Endothelial cell (in vitro differentiated cells): Measurements from ENCODE around the gene F7. TPM values are rescaled to one million over a fixed set of nuclear protein-coding genes. Genes with fewer than 3 reads are reported as not detected.

Experiments used
- DNase-seq: peaks from one replicate; pipeline ENCODE4 v3.0.0; 2021; ENCODE audit warnings: low spot score
- H3K27ac Mint-ChIP-seq: one replicate; pipeline ENCODE4 v1.8.0; 2021; ENCODE audit warnings: mixed read lengths, inconsistent platforms; ENCODE audit not compliant: unreplicated experiment
- H3K27me3 Mint-ChIP-seq: one replicate; pipeline ENCODE4 v1.8.0; 2021; ENCODE audit warnings: mild to moderate bottlenecking, moderate library complexity, mixed read lengths, inconsistent platforms; ENCODE audit not compliant: unreplicated experiment
- H3K36me3 Mint-ChIP-seq: one replicate; pipeline ENCODE4 v1.8.0; 2021; ENCODE audit warnings: mild to moderate bottlenecking, low read depth, mixed read lengths, inconsistent platforms; ENCODE audit not compliant: unreplicated experiment
- H3K4me1 Mint-ChIP-seq: one replicate; pipeline ENCODE4 v1.8.0; 2021; ENCODE audit warnings: mild to moderate bottlenecking, mixed read lengths, inconsistent platforms; ENCODE audit not compliant: unreplicated experiment
- H3K4me3 Mint-ChIP-seq: one replicate; pipeline ENCODE4 v1.8.0; 2021; ENCODE audit warnings: mild to moderate bottlenecking, mixed read lengths, inconsistent platforms; ENCODE audit not compliant: unreplicated experiment
- H3K9me3 Mint-ChIP-seq: one replicate; pipeline ENCODE4 v1.8.0; 2021; ENCODE audit warnings: mixed read lengths, inconsistent platforms; ENCODE audit not compliant: unreplicated experiment
- total RNA-seq: library from RNA; stranded (reverse); fragmentation: NEBNext Ultra II Directional; extraction: Animal tissue kit (Norgen Biotek cat#: 25700); gene quantifications from one replicate; pipeline ENCODE4 v1.2.1, GENCODE V29; 2021; ENCODE audit not compliant: unreplicated experiment
- TF ChIP-seq, protein P1 (sequence below): fragments of 200-600 bp; sonication (generic); IDR thresholded peaks from one replicate; pipeline ENCODE4 v1.5.0; 2021; ENCODE audit warnings: antibody characterized with exemption; ENCODE audit not compliant: unreplicated experiment

Gene F7
- total RNA-seq, 1 donor from 2014 or later, result not detected

DNA sequence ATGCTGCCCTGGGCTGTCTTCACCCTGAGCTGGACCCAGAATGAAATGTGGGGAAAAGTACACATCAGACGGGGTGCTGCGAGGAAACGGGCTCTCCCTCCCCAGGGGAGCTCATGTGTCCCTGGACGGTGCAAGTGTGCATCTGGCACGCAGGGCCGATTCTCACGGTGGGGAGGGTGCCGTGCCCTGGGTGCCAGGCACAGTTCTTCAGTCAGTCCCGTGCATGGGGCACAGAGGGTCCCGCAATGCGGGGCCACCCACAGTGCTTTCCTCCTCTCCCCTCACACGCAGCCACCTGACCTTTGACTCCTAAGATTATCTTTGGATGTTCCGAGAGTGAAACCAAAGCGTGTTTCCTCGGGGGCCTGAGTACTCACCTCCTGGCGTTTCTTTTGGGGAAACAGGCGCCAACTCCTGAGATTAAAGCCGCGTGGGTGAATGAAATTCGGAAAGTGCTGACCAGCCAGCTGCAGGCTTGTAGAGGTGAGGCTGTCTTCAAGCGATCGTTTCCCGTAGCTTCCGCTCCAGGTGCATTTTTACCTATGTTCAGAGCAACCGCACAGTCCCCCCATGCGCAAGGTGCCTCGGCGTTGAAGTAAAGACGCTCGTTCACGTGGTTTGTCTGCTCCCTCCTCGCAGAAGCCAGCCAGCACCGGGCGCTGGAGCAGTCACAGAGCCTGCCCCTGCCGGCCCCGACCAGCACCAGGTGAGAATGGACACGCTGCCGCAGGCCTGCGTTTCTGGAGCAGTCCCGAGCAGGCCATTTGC, 17.5 kb upstream of the F7 start:
- Mint-ChIP-seq H3K4me1 (no peaks in the 10 kb centered on the region), H3K9me3 (no peaks in the 10 kb centered on the region), H3K27ac (no peak overlapping the region), H3K27me3 (peaks cover 9% of the 10 kb centered on the region), H3K36me3 (peaks cover 7% of the 10 kb centered on the region), H3K4me3 (no peak overlapping the region)
- TF ChIP-seq, protein P1, sequence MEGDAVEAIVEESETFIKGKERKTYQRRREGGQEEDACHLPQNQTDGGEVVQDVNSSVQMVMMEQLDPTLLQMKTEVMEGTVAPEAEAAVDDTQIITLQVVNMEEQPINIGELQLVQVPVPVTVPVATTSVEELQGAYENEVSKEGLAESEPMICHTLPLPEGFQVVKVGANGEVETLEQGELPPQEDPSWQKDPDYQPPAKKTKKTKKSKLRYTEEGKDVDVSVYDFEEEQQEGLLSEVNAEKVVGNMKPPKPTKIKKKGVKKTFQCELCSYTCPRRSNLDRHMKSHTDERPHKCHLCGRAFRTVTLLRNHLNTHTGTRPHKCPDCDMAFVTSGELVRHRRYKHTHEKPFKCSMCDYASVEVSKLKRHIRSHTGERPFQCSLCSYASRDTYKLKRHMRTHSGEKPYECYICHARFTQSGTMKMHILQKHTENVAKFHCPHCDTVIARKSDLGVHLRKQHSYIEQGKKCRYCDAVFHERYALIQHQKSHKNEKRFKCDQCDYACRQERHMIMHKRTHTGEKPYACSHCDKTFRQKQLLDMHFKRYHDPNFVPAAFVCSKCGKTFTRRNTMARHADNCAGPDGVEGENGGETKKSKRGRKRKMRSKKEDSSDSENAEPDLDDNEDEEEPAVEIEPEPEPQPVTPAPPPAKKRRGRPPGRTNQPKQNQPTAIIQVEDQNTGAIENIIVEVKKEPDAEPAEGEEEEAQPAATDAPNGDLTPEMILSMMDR, result no peak
- no peak for DNase-seq

DNA sequence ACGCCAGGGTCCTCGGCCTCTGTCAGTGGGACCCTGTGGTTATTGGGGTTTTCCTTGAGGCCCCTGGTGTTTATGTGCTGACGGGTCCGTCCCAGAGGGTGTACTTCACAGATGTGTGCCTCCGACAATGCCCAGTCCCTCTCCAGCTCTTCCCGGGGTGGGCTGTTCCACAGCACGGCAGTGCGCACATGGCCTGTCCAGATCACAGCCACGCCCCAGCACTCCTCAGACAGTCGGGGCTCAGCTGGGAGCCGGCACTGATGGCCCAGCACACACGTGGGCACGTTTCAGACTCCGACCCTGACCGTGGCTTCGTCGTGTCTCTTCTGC, 16.9 kb upstream of the F7 start:
- H3K4me3 Mint-ChIP-seq, result no peak overlapping the region
- H3K36me3 Mint-ChIP-seq, result peaks cover 7% of the 10 kb centered on the region
- H3K27me3 Mint-ChIP-seq, result peaks cover 9% of the 10 kb centered on the region
- H3K4me1 Mint-ChIP-seq, result no peaks in the 10 kb centered on the region
- no peak for DNase-seq
- no peak overlapping the region for H3K27ac Mint-ChIP-seq
- TF ChIP-seq, protein P1, result no peak
- H3K9me3 Mint-ChIP-seq, result no peaks in the 10 kb centered on the region

DNA sequence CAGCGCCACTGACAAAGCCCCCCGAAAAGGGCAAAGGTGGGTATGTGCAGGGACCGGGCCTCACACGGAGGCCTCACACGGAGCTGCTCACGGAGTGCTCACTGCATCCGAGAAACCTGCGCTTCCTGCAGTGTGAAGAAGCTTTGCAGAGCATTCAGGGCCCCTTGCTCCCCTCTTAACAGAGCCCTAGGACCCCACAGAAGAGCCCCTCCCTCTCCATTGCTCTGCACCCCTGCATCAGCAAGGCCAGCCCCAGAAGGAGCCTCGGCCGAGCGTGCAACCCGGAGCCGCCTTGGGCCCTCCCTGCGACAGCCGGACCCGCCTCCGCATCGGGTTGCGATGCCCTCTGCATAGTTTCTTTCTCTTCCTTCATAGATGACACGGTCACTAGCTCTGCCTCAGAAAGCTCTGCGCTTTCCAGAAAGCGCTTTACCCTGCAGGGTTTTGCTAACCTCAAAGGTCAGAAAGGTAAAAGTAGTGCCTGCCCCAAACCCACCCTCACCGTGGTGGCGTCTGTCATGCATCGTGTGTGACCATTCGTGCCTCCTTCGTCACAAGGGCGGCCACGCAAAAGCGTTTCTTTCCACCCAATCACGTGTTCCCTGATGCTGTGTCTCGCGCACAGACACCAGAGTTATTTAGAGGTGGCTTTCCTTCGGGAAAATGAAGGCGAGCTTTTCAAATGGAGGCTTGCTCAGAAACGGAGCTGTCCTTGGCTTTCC, 15.7 kb upstream of the F7 start:
- TF ChIP-seq, protein P1, result no peak
- H3K4me1 Mint-ChIP-seq, result no peaks in the 10 kb centered on the region
- H3K36me3 Mint-ChIP-seq, result peaks cover 4% of the 10 kb centered on the region
- H3K9me3 Mint-ChIP-seq, result no peaks in the 10 kb centered on the region
- H3K4me3 Mint-ChIP-seq, result no peak overlapping the region
- no peak for DNase-seq
- H3K27ac Mint-ChIP-seq, result no peak overlapping the region
- H3K27me3 Mint-ChIP-seq, result peaks cover 8% of the 10 kb centered on the region

DNA sequence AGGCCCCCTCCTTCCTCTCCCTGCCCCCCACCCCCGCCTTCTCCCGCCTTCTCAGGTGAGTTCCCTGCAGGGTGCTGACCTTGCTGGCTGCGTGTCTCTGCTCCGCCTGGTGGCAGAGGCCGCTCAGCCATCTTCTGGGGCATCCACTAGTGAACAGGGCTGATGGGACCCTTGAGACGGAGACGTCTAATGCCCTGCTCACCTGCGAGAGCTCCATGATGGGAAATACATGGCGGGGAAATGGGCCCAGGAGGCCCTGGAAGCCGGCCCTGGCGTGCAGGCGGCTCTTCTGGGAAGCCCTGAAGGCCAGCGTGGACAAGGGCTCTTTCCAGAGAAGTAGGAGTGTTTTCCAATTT, 15.2 kb upstream of the F7 start:
- H3K9me3 Mint-ChIP-seq, result no peaks in the 10 kb centered on the region
- peaks cover 7% of the 10 kb centered on the region for H3K36me3 Mint-ChIP-seq
- TF ChIP-seq, protein P1, result no peak
- no peak overlapping the region for H3K27ac Mint-ChIP-seq
- no peaks in the 10 kb centered on the region for H3K4me1 Mint-ChIP-seq
- no peak for DNase-seq
- H3K4me3 Mint-ChIP-seq, result no peak overlapping the region
- H3K27me3 Mint-ChIP-seq, result peaks cover 8% of the 10 kb centered on the region

DNA sequence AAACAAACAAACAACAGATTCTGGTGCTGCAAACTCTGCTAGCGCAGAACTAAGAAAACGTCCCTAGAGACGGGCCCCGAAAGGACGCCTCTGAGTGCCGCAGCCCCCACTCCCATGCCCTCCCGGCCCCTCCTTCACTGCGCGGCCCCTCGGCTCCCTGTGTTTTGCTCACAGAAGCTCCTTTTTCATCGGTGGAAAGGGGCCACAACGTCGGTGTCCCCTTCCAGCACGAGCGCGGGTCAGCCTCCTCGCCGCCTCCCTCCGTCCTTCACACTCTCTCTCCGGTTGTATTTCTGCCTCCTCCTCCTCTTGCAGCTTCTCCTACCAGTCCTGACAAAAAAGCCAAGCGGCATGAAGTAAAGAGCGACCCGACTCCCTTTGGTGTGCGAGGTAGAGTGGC, 14.8 kb upstream of the F7 start:
- Mint-ChIP-seq H3K27me3 (peaks cover 8% of the 10 kb centered on the region), H3K36me3 (peaks cover 7% of the 10 kb centered on the region), H3K4me1 (no peaks in the 10 kb centered on the region), H3K9me3 (no peaks in the 10 kb centered on the region), H3K27ac (no peak overlapping the region), H3K4me3 (no peak overlapping the region)
- DNase-seq, result no peak
- TF ChIP-seq, protein P1, result no peak
